K562 (cell line): ENCODE results near the gene HOXC10. TPM values are rescaled to one million over a fixed set of nuclear protein-coding genes. Genes with fewer than 3 reads are reported as not detected.

Experiments used
- ATAC-seq: fragments of 200-7000 bp; cut with Tn5 transposase; 3 replicates; pipeline ENCODE4 v1.9.1; 2020; ENCODE audit warnings: moderate library complexity
- BruUV-seq: library from RNA; stranded (reverse); fragments of 400-500 nt; replicated peaks from 2 replicates; lab custom pipeline; 2021; lab: Mats Ljungman, UMichigan
- CTCF ChIA-PET: fragments of 300-600 bp; formaldehyde crosslinking; extraction: SDS; loops from one replicate; lab custom pipeline; 2021; ENCODE audit warnings: low intra/inter-chr PET ratio; lab: Yijun Ruan, JAX
- POLR2A ChIA-PET: fragments of 300-600, 350-650 bp; sonication (Branson Sonifier 250); formaldehyde crosslinking; extraction: SDS; loops from one replicate; lab custom pipeline; 2021; ENCODE audit warnings: antibody characterized with exemption, inconsistent platforms; lab: Yijun Ruan, JAX
- DNase-seq, 4 experiments: peaks; one replicate each; pipeline versions ENCODE4 v3.0.0 to v3.0.0-alpha.2; 2011 to 2018; ENCODE audit warnings: low spot score in 3 of 4, mixed read lengths in 3 of 4; ENCODE audit errors: extremely low read depth in 1 of 4
- FAIRE-seq: peaks from 2 replicates; lab custom pipeline; 2011; peaks lifted over from hg19 to GRCh38; lab: Jason Lieb, UNC
- H2AFZ ChIP-seq: 2 replicates; pipeline ENCODE4 v1.6.0; 2011; ENCODE audit warnings: low read depth, low read length, control low read depth, inconsistent platforms
- H3K27ac ChIP-seq: fragments of 200-600 bp; 3 replicates; pipeline ENCODE4 v1.8.0; 2011; ENCODE audit warnings: low read depth, mild to moderate bottlenecking, control low read depth, inconsistent platforms, low read length, moderate library complexity, mixed read lengths; ENCODE audit errors: extremely low read depth
- H3K27me3 ChIP-seq, 2 experiments: fragments of 300-600 bp in 1 of 2; 2 replicates in 1 of 2; 3 replicates in 1 of 2; pipeline versions ENCODE4 v1.6.0 to v1.8.0; 2011; ENCODE audit warnings: inconsistent platforms in 2 of 2, low read length in 2 of 2, mild to moderate bottlenecking in 1 of 2, mixed read lengths in 1 of 2, moderate library complexity in 1 of 2; ENCODE audit not compliant: control insufficient read depth in 2 of 2, insufficient read depth in 2 of 2
- H3K36me3 ChIP-seq: fragments of 300-600 bp; 3 replicates; pipeline ENCODE4 v1.8.0; 2011; ENCODE audit warnings: mild to moderate bottlenecking, low read length, inconsistent platforms; ENCODE audit not compliant: control insufficient read depth, insufficient read depth
- H3K4me1 ChIP-seq, 2 experiments: fragments of 200-600 bp in 1 of 2; replicated peaks in 1 of 2; 2 replicates in 1 of 2; 3 replicates in 1 of 2; pipeline versions ENCODE4 v1.5.1 to v1.8.0; 2011; ENCODE audit warnings: inconsistent platforms in 2 of 2, low read length in 2 of 2, mild to moderate bottlenecking in 1 of 2, mixed read lengths in 1 of 2, moderate library complexity in 1 of 2; ENCODE audit not compliant: control insufficient read depth in 2 of 2, insufficient read depth in 2 of 2
- H3K4me2 ChIP-seq: 2 replicates; pipeline ENCODE4 v1.6.1; 2011; ENCODE audit warnings: low read length, control low read depth, inconsistent platforms, mixed read lengths; ENCODE audit not compliant: insufficient read depth
- H3K4me3 ChIP-seq: fragments of 200-600 bp; sonication (generic), shearing (Covaris generic); 2 replicates; pipeline ENCODE4 v1.5.1; 2016; ENCODE audit warnings: control low read depth, inconsistent platforms
- H3K79me2 ChIP-seq: fragments of 200-600 bp; 3 replicates; pipeline ENCODE4 v1.8.0; 2011; ENCODE audit warnings: low read length, inconsistent platforms; ENCODE audit not compliant: control insufficient read depth, insufficient read depth
- H3K9ac ChIP-seq, 2 experiments: 2 replicates each; pipeline versions ENCODE4 v1.6.0 to v1.6.1; 2011; ENCODE audit warnings: low read depth in 2 of 2, low read length in 2 of 2, control low read depth in 1 of 2, inconsistent platforms in 1 of 2, mild to moderate bottlenecking in 1 of 2, mixed read lengths in 1 of 2; ENCODE audit not compliant: insufficient read depth in 1 of 2
- H3K9me1 ChIP-seq: one replicate; pipeline ENCODE4 v1.6.0; 2011; ENCODE audit warnings: inconsistent platforms, mild to moderate bottlenecking, low read length, moderate library complexity; ENCODE audit not compliant: control insufficient read depth, insufficient read depth
- H3K9me3 ChIP-seq: replicated peaks from 2 replicates; pipeline ENCODE4 v1.5.1; 2011; ENCODE audit warnings: low read depth, low read length, inconsistent platforms; ENCODE audit not compliant: control insufficient read depth, insufficient read depth
- H4K20me1 ChIP-seq: replicated peaks from 2 replicates; pipeline ENCODE4 v1.6.1; 2011; ENCODE audit warnings: low read length, inconsistent platforms, mixed read lengths; ENCODE audit not compliant: control insufficient read depth, insufficient read depth
- COPS2 ChIP-seq: fragments of 450-650 bp; conservative IDR thresholded peaks from 2 replicates; pipeline ENCODE4 v1.6.1; 2016; ENCODE audit warnings: mild to moderate bottlenecking, moderate library complexity
- LCOR ChIP-seq: sonication (generic); formaldehyde crosslinking; IDR thresholded peaks from 2 replicates; pipeline ENCODE4 v1.8.0; 2022; ENCODE audit warnings: mild to moderate bottlenecking, missing genetic modification reagents
- MECOM ChIP-seq: fragments of 250-450 bp; sonication (Bioruptor Pico); IDR thresholded peaks from 2 replicates; pipeline ENCODE4 v1.8.0; 2022; ENCODE audit warnings: inconsistent platforms
- RAD21 ChIP-seq, 2 experiments: fragments of 250-450 bp in 1 of 2; fragments of 450-650 bp in 1 of 2; sonication (Bioruptor Pico) in 1 of 2; formaldehyde crosslinking in 1 of 2; IDR thresholded peaks in 1 of 2; conservative IDR thresholded peaks in 1 of 2; 2 replicates each; pipeline versions ENCODE4 v1.4.0 to v1.8.0; 2020 to 2022; ENCODE audit warnings: mild to moderate bottlenecking in 2 of 2, moderate library complexity in 1 of 2
- SMAD2 ChIP-seq: fragments of 150-350 bp; IDR thresholded peaks from 2 replicates; pipeline ENCODE4 v1.6.1; 2014; ENCODE audit warnings: low read depth, mild to moderate bottlenecking, low read length
- TCFL5 ChIP-seq: fragments of 250-450 bp; sonication (Bioruptor Pico); conservative IDR thresholded peaks from 2 replicates; pipeline ENCODE4 v1.6.1; 2021; ENCODE audit warnings: mild to moderate bottlenecking, moderate library complexity, matching md5 sums
- ZFP1 ChIP-seq: fragments of 450-650 bp; formaldehyde crosslinking; IDR thresholded peaks from 2 replicates; pipeline ENCODE4 v1.4.0; 2020; ENCODE audit warnings: mild to moderate bottlenecking, mixed read lengths
- ZSCAN29 ChIP-seq: fragments of 450-650 bp; IDR thresholded peaks from 2 replicates; pipeline ENCODE4 v1.6.1; 2017
- WGBS: fragments of 100-300 bp; shearing (Covaris generic); methylation state at CpG from one replicate; pipeline ENCODE4 v1.1.6; 2016; ENCODE audit warnings: low coverage, mixed read lengths; ENCODE audit not compliant: insufficient coverage; ENCODE audit errors: missing lambda C conversion rate; 5-methylcytosine and 5-hydroxymethylcytosine counted together
- in situ Hi-C: fragments of 300-500 bp; cut with MboI; formaldehyde crosslinking; loops from 4 replicates; pipeline ENCODE4 v1.15.0; 2018; ENCODE audit warnings: inconsistent platforms, mixed read lengths
- intact Hi-C: fragments of 100-400 bp; cut with micrococcal nuclease; formaldehyde crosslinking; loops from 2 replicates; pipeline ENCODE4 v1.14.2; 2022
- polyA plus RNA-seq, 8 experiments: library from polyadenylated mRNA; depleted of rRNA in 4 of 8; stranded (reverse) in 5 of 8; unstranded in 3 of 8; fragments of >200 nt; fragmentation: Nextera tagmentation in 2 of 8; fragmentation: Illumina TruSeq in 1 of 8; extraction: Ambion mirVana in 2 of 8; extraction: Trizol in 1 of 8; gene quantifications; 2 replicates each; pipeline versions ENCODE4 v1.2.1 to v1.2.3, GENCODE V29; 2011 to 2014; ENCODE audit warnings: inconsistent platforms in 1 of 8, missing spikeins in 1 of 8
- total RNA-seq, 7 experiments: library from RNA; depleted of rRNA in 6 of 7; stranded (reverse); fragments of >200 nt in 6 of 7; fragmentation: Illumina TruSeq in 2 of 7; extraction: Trizol in 2 of 7; gene quantifications; 2 replicates each; pipeline versions ENCODE4 v1.2.1 to v1.2.3, GENCODE V29; 2011 to 2021; ENCODE audit warnings: low replicate concordance in 1 of 7

Gene HOXC10
- total and polyA plus RNA-seq, 9 of the 15 experiments (the other 6 are each of a cell fraction or from before 2014, with no cell fraction given), result 0.13 to 0.77 (median 0.35) TPM; not detected in 2

- TF ChIP-seq RAD21 (CRISPR knock-in tag; conservative IDR thresholded peaks at IDR 0.05 in 1 of 2, IDR thresholded peaks at IDR 0.05 in 1 of 2), result no peak
- TF ChIP-seq ZFP1 (CRISPR knock-in tag), result no peak
Observed at GRCh38 chr12:54038284-54038870, 53.4 kb downstream of the HOXC10 start (continued).

- no peak for TF ChIP-seq COPS2
- no peak for TF ChIP-seq MECOM (CRISPR knock-in tag)
- no peak for TF ChIP-seq ZSCAN29
- no peak for TF ChIP-seq TCFL5 (CRISPR knock-in tag)
- TF ChIP-seq LCOR, result no peak
- no peak for TF ChIP-seq SMAD2
- ATAC-seq, result no peak
- H3K9me3 ChIP-seq, result no peaks in the 10 kb centered on the region
- H3K79me2 ChIP-seq, result no peaks in the 10 kb centered on the region
- no peak for DNase-seq
- CTCF ChIA-PET, result no interaction called here
- no peak overlapping the region for H3K4me2 ChIP-seq
- no peak overlapping the region for H2AFZ ChIP-seq
- FAIRE-seq, result no peak
- no TSS peak for BruUV-seq
- in situ Hi-C loops (loop anchor here (5.0 kb wide), 1 partner anchor 93 kb away; no protein-coding TSS in a partner anchor), intact Hi-C loops (no loop called here)
- no peak overlapping the region for H3K9ac ChIP-seq
- H3K4me3 ChIP-seq, result no peak overlapping the region
- H4K20me1 ChIP-seq, result no peaks in the 10 kb centered on the region
- H3K27ac ChIP-seq, result no peak overlapping the region
- POLR2A ChIA-PET, result interaction anchor here (0.8 to 1.1 kb wide), 3 partner anchors 10 to 152 kb away, joined by 3 read pairs; no protein-coding TSS in a partner anchor
- no peaks in the 10 kb centered on the region for H3K36me3 ChIP-seq
- peaks cover 9 to 13% of the 10 kb centered on the region in 2 experiments; a peak in 2 of 5 replicates for H3K27me3 ChIP-seq
- peaks cover 0 to 8% of the 10 kb centered on the region in 2 experiments; a peak in 3 of 5 replicates for H3K4me1 ChIP-seq
- H3K9me1 ChIP-seq, result no peaks in the 10 kb centered on the region
- WGBS, result 43% methylated on average over 8 of the region's 9 CpGs
Observed at GRCh38 chr12:54038871-54039414, 54.0 kb downstream of the HOXC10 start.
